WTC11 (cell line): ENCODE data around the gene PEX16. TPM values are rescaled to one million over a fixed set of nuclear protein-coding genes. Genes with fewer than 3 reads are reported as not detected.
A peak's percentile ranks its signal among the peaks of the same experiment; 100 is the strongest.

Experiments used
- ATAC-seq: fragments of 200-7000 bp; cut with Tn5 transposase; 2 replicates; pipeline ENCODE4 v1.10.0; 2021; ENCODE audit warnings: mild to moderate bottlenecking, moderate library complexity
- CTCF ChIA-PET: fragments of 300-600 bp; sonication (Branson Sonifier 250); formaldehyde crosslinking; loops from one replicate; lab custom pipeline; 2021; ENCODE audit warnings: antibody characterized with exemption; lab: Charles Lee
- POLR2A ChIA-PET: fragments of 350-600 bp; sonication (Branson Sonifier 250); formaldehyde crosslinking; loops from one replicate; lab custom pipeline; 2021; ENCODE audit warnings: antibody characterized with exemption; lab: Charles Lee
- DNase-seq: peaks from one replicate; pipeline ENCODE4 v3.0.0; 2021; ENCODE audit warnings: low spot score
- H3K27ac Mint-ChIP-seq: 2 replicates; pipeline ENCODE4 v1.8.0; 2021; ENCODE audit warnings: mixed read lengths
- H3K27me3 Mint-ChIP-seq: 2 replicates; pipeline ENCODE4 v1.8.0; 2021; ENCODE audit warnings: low read depth, mild to moderate bottlenecking, moderate library complexity, mixed read lengths
- H3K36me3 Mint-ChIP-seq: 2 replicates; pipeline ENCODE4 v1.8.0; 2021; ENCODE audit warnings: mixed read lengths
- H3K4me1 Mint-ChIP-seq: 2 replicates; pipeline ENCODE4 v1.8.0; 2022; ENCODE audit warnings: mixed read lengths
- H3K4me3 Mint-ChIP-seq: 2 replicates; pipeline ENCODE4 v1.8.0; 2021; ENCODE audit warnings: mild to moderate bottlenecking, moderate library complexity, mixed read lengths
- H3K9me3 Mint-ChIP-seq: 2 replicates; pipeline ENCODE4 v1.8.0; 2021; ENCODE audit warnings: mixed read lengths
- AR ChIP-seq: fragments of 250-450 bp; sonication (Bioruptor Pico); IDR thresholded peaks from 2 replicates; pipeline ENCODE4 v1.9.0; 2021; ENCODE audit warnings: mild to moderate bottlenecking
- CDX4 ChIP-seq: fragments of 250-450 bp; sonication (Bioruptor Pico); IDR thresholded peaks from 2 replicates; pipeline ENCODE4 v1.9.0; 2021; ENCODE audit warnings: moderate library complexity, mild to moderate bottlenecking, inconsistent platforms, borderline replicate concordance
- CREM ChIP-seq: sonication (generic); formaldehyde crosslinking; IDR thresholded peaks from 2 replicates; pipeline ENCODE4 v1.8.1; 2022; ENCODE audit warnings: mild to moderate bottlenecking, missing genetic modification reagents, moderate library complexity
- ETV6 ChIP-seq: sonication (generic); formaldehyde crosslinking; IDR thresholded peaks from 2 replicates; pipeline ENCODE4 v1.8.1; 2022; ENCODE audit warnings: mild to moderate bottlenecking, missing genetic modification reagents
- FOXJ3 ChIP-seq: sonication (generic); formaldehyde crosslinking; IDR thresholded peaks from 2 replicates; pipeline ENCODE4 v1.9.0; 2021; ENCODE audit warnings: missing genetic modification reagents, mild to moderate bottlenecking, borderline replicate concordance
- FOXK1 ChIP-seq: sonication (generic); formaldehyde crosslinking; IDR thresholded peaks from 2 replicates; pipeline ENCODE4 v1.8.0; 2022; ENCODE audit warnings: mild to moderate bottlenecking, moderate library complexity, missing genetic modification reagents
- FOXP1 ChIP-seq: sonication (generic); formaldehyde crosslinking; IDR thresholded peaks from 2 replicates; pipeline ENCODE4 v1.8.0; 2022; ENCODE audit warnings: missing genetic modification reagents, mild to moderate bottlenecking, moderate library complexity, borderline replicate concordance
- FOXP4 ChIP-seq: sonication (generic); formaldehyde crosslinking; IDR thresholded peaks from 2 replicates; pipeline ENCODE4 v1.8.0; 2022; ENCODE audit warnings: mild to moderate bottlenecking, missing genetic modification reagents
- GRHL2 ChIP-seq: fragments of 250-450 bp; sonication (Bioruptor Pico); IDR thresholded peaks from 2 replicates; pipeline ENCODE4 v1.8.0; 2022; ENCODE audit warnings: mild to moderate bottlenecking, moderate library complexity; ENCODE audit not compliant: insufficient replicate concordance, severe bottlenecking
- HMGXB4 ChIP-seq: sonication (generic); formaldehyde crosslinking; IDR thresholded peaks from 2 replicates; pipeline ENCODE4 v1.8.1; 2023; ENCODE audit warnings: mild to moderate bottlenecking, moderate library complexity, missing genetic modification reagents
- IRF1 ChIP-seq: sonication (generic); formaldehyde crosslinking; IDR thresholded peaks from 2 replicates; pipeline ENCODE4 v1.8.0; 2023; ENCODE audit warnings: missing genetic modification reagents
- JAZF1 ChIP-seq: fragments of 250-450 bp; sonication (Bioruptor Pico); IDR thresholded peaks from 2 replicates; pipeline ENCODE4 v1.9.0; 2021; ENCODE audit warnings: moderate library complexity, mild to moderate bottlenecking, inconsistent platforms
- PREB ChIP-seq: sonication (generic); formaldehyde crosslinking; IDR thresholded peaks from 2 replicates; pipeline ENCODE4 v1.8.1; 2022; ENCODE audit warnings: mild to moderate bottlenecking, missing genetic modification reagents, moderate library complexity, borderline replicate concordance
- SMAD4 ChIP-seq: sonication (generic); formaldehyde crosslinking; IDR thresholded peaks from 2 replicates; pipeline ENCODE4 v1.8.0; 2022; ENCODE audit warnings: mild to moderate bottlenecking, missing genetic modification reagents
- USF1 ChIP-seq: sonication (generic); formaldehyde crosslinking; IDR thresholded peaks from 2 replicates; pipeline ENCODE4 v1.8.0; 2022; ENCODE audit warnings: mild to moderate bottlenecking, missing genetic modification reagents
- ZNF416 ChIP-seq: fragments of 250-450 bp; sonication (Bioruptor Pico); IDR thresholded peaks from 2 replicates; pipeline ENCODE4 v1.9.0; 2021; ENCODE audit warnings: mild to moderate bottlenecking, inconsistent platforms
- ZNF512 ChIP-seq: sonication (generic); formaldehyde crosslinking; IDR thresholded peaks from 2 replicates; pipeline ENCODE4 v1.8.1; 2022; ENCODE audit warnings: missing genetic modification reagents, borderline replicate concordance
- ZSCAN18 ChIP-seq: fragments of 250-450 bp; sonication (Bioruptor Pico); IDR thresholded peaks from 2 replicates; pipeline ENCODE4 v2.1.2; 2022; ENCODE audit warnings: mild to moderate bottlenecking, moderate library complexity
- total RNA-seq: library from RNA; stranded (reverse); gene quantifications from 3 replicates; pipeline ENCODE4 v1.2.3, GENCODE V29; 2021

The PEX16 gene
- total RNA-seq, 1 experiment from 2014 or later, result 39.3 TPM

GRCh38 chr11:45918331-45918941 is 759 bp upstream of the PEX16 start:
- Mint-ChIP-seq H3K27ac (peak overlapping the region; percentile 96), H3K9me3 (no peaks in the 10 kb centered on the region), H3K36me3 (peaks cover 3% of the 10 kb centered on the region; the same call in 1 of the 2 replicates), H3K27me3 (peaks cover 2% of the 10 kb centered on the region; the same call in 1 of the 2 replicates), H3K4me3 (peak overlapping the region; percentile 93), H3K4me1 (peaks cover 32% of the 10 kb centered on the region)
- ATAC-seq (peak; percentile 23), DNase-seq (peak; percentile 80)
- ChIA-PET CTCF (interaction anchor here (0.9 to 1.7 kb wide), 9 partner anchors 19 to 147 kb away, joined by 3 to 17 read pairs (median 4); partner anchors contain the start of gene CRY2), POLR2A (interaction anchor here (0.7 to 1.7 kb wide), 9 partner anchors 12 to 325 kb away, joined by 3 to 8 read pairs (median 4); no protein-coding TSS in a partner anchor)
- TF ChIP-seq ZNF512 (CRISPR knock-in tag) (no peak), CREM (CRISPR knock-in tag) (0 out of 2 replicates have a peak, but pooled peaks have one; percentile 4), FOXJ3 (CRISPR knock-in tag) (no peak), JAZF1 (CRISPR knock-in tag) (no peak), IRF1 (CRISPR knock-in tag) (no peak), FOXP1 (CRISPR knock-in tag) (peak; percentile 23; the same call in 1 of the 2 replicates), USF1 (CRISPR knock-in tag) (no peak; the same call in 1 of the 2 replicates), FOXP4 (no peak), SMAD4 (no peak), ZSCAN18 (CRISPR knock-in tag) (no peak), CDX4 (CRISPR knock-in tag) (no peak), HMGXB4 (CRISPR knock-in tag) (0 out of 2 replicates have a peak, but pooled peaks have one; percentile 50), PREB (CRISPR knock-in tag) (no peak), AR (no peak), ZNF416 (CRISPR knock-in tag) (no peak), FOXK1 (CRISPR knock-in tag) (0 out of 2 replicates have a peak, but pooled peaks have one; percentile 51), GRHL2 (CRISPR knock-in tag) (no peak), ETV6 (CRISPR knock-in tag) (0 out of 2 replicates have a peak, but pooled peaks have one; percentile 41)
